Esophagus (tissue), 2 donors: ENCODE measurements around the gene NRG2. TPM values are rescaled to one million over a fixed set of nuclear protein-coding genes. Genes with fewer than 3 reads are reported as not detected.

ENCODE experiments used
- H3K27ac ChIP-seq, 2 donors: one replicate each; pipeline ENCODE4 v1.5.1; 2013; ENCODE audit warnings: low read depth in 2 of 2, mild to moderate bottlenecking in 2 of 2, inconsistent platforms in 1 of 2, low read length in 1 of 2, moderate library complexity in 1 of 2
- H3K27me3 ChIP-seq, 2 donors: one replicate each; pipeline ENCODE4 v1.6.1; 2013; ENCODE audit warnings: low read length in 2 of 2, control low read depth in 1 of 2, mild to moderate bottlenecking in 1 of 2; ENCODE audit not compliant: insufficient read depth in 2 of 2, control insufficient read depth in 1 of 2
- H3K36me3 ChIP-seq, 2 donors: one replicate each; pipeline ENCODE4 v1.6.1; 2013; ENCODE audit warnings: low read length in 1 of 2; ENCODE audit not compliant: control insufficient read depth in 2 of 2, insufficient read depth in 2 of 2
- H3K4me1 ChIP-seq, 2 donors: one replicate each; pipeline ENCODE4 v1.6.1; 2013; ENCODE audit warnings: low read length in 1 of 2; ENCODE audit not compliant: control insufficient read depth in 2 of 2, insufficient read depth in 2 of 2
- H3K4me3 ChIP-seq, 2 donors: one replicate each; pipeline ENCODE4 v1.5.1; 2013; ENCODE audit warnings: low read length in 2 of 2, mild to moderate bottlenecking in 2 of 2, low read depth in 1 of 2, moderate library complexity in 1 of 2
- H3K9me3 ChIP-seq, 2 donors: one replicate each; pipeline ENCODE4 v1.6.1; 2013; ENCODE audit warnings: mild to moderate bottlenecking in 2 of 2, low read depth in 1 of 2, low read length in 1 of 2, moderate library complexity in 1 of 2; ENCODE audit not compliant: control insufficient read depth in 2 of 2, insufficient read depth in 1 of 2
- WGBS, 2 donors: extraction: QIAGEN DNeasy Blood & Tissue Kit; methylation state at CpG; one replicate each; pipeline ENCODE4 v1.1.7; 2013; 5-methylcytosine and 5-hydroxymethylcytosine counted together
- polyA plus RNA-seq, 2 donors: library from polyadenylated mRNA; stranded (reverse); fragments of 200-250 nt; gene quantifications; one replicate each; pipeline ENCODE4 v1.2.3, GENCODE V29; 2013
- donor health status: healthy with polysubstance abuse.
- donor health status: Bipolar disorder and iron deficiency.

NRG2 gene
- polyA plus RNA-seq, 2 donors = 1.7 to 1.8 TPM

DNA sequence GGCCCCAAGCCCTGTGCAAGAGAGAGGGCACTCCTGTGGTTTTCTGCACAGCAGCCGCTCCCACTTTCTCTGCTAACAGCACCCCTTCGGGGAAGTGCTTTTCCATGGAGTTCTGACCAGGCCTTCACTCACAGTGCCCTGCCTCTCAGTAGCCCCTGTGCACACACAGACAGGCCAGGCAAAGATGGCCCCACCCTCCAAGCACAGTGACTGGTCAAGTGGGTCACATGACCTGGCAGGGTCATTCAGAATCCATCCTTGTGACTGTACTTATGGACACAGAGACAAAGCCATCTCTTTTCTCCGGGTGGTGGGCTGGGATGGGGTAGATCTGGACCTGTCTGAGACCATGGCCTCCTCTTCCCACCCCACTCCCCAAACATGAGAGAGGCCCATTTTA is 165.0 kb downstream of the NRG2 start:
- H3K27ac ChIP-seq = no peak overlapping the region
- H3K36me3 ChIP-seq = no peaks in the 10 kb centered on the region
- WGBS, 2 donors = 96 to 97% methylated on average over 3 of the region's 3 CpGs
- no peaks in the 10 kb centered on the region for H3K9me3 ChIP-seq
- H3K27me3 ChIP-seq = no peaks in the 10 kb centered on the region
- H3K4me1 ChIP-seq = peaks cover 0 to 7% of the 10 kb centered on the region in 2 donors
- no peak overlapping the region for H3K4me3 ChIP-seq

DNA sequence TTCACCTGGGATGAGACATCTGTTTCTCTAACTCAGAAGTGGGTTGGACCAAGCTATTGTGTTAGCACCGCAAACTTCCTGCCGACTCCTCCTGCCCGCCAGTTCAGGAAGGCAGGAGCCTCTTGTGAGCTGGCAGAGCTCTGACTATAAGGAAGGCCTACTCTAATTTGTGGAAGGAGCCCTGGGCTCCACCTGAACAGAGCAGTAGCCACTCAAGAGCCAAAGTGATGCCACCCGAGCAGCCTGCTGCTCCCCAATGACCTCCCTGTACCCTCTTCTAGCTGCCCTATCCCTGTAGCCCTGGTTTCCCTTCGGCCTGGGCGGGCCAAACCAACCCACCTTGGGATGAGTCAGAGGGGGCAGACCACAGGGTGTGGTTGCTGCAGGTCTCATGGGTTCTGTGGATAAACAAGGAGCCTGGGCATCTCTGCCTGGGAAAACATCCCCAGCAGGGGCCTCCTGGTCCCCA is 165.9 kb downstream of the NRG2 start:
- no peaks in the 10 kb centered on the region for H3K27me3 ChIP-seq
- peaks cover 0 to 7% of the 10 kb centered on the region in 2 donors for H3K4me1 ChIP-seq
- 69 to 81% methylated on average over 6 of the region's 6 CpGs for WGBS, 2 donors
- H3K27ac ChIP-seq = no peak overlapping the region
- H3K4me3 ChIP-seq = no peak overlapping the region
- no peaks in the 10 kb centered on the region for H3K9me3 ChIP-seq
- no peaks in the 10 kb centered on the region for H3K36me3 ChIP-seq

- H3K9me3 ChIP-seq = no peaks in the 10 kb centered on the region
- no peaks in the 10 kb centered on the region for H3K27me3 ChIP-seq
- 73 to 83% methylated on average over 2 of the region's 2 CpGs for WGBS, 2 donors
- no peak overlapping the region for H3K4me3 ChIP-seq
- no peak overlapping the region for H3K27ac ChIP-seq
- peaks cover 0 to 9% of the 10 kb centered on the region in 2 donors for H3K4me1 ChIP-seq
- no peaks in the 10 kb centered on the region for H3K36me3 ChIP-seq
These were observed 167.1 kb downstream of the NRG2 start for GRCh38 chr5:139875957-139876356.

GRCh38 chr5:139872851-139873794 is 170.0 kb downstream of the NRG2 start:
- no peak overlapping the region for H3K27ac ChIP-seq
- H3K9me3 ChIP-seq = no peaks in the 10 kb centered on the region
- H3K4me1 ChIP-seq = peaks cover 0 to 5% of the 10 kb centered on the region in 2 donors
- no peaks in the 10 kb centered on the region for H3K27me3 ChIP-seq
- WGBS, 2 donors = 70% methylated on average over 16 of the region's 16 CpGs
- H3K4me3 ChIP-seq = no peak overlapping the region
- no peaks in the 10 kb centered on the region for H3K36me3 ChIP-seq

DNA sequence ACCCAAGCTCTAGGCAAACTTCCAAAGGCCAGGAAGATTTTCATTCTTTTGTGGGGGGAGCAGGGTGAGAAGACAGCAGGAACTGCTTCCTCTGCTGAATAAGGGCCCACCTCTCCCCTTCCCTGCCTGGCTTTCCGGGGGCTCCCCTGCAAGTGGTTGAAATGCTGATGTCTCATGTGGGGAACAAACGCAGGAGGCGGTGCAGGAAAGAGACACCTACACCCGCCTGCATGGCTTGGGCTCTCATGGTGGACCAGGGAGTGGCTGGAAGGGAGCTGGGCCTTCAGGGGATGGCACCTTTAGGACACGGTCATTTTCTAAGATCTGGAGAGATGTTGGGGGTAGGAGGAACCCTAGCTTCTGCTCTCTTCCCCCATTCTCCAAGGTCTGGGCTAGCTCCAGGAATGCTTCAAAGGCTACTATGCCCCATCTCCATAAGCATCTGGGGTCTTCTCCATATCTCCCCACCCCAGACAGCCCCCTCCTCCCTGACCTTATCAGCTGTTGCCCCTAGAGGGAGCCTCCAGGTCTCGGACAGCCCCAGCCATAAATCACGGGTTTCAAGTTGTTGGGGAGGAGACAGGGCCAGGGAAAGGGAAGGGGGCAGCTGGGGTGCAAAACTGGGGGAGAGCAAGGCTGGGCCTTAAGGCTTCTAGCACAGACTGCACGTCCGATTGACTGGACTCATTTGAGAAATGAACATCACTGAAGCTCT is 170.9 kb downstream of the NRG2 start:
- no peaks in the 10 kb centered on the region for H3K36me3 ChIP-seq
- WGBS, 2 donors = 85% methylated on average over 9 of the region's 9 CpGs
- peaks cover 0 to 5% of the 10 kb centered on the region in 2 donors for H3K4me1 ChIP-seq
- H3K9me3 ChIP-seq = no peaks in the 10 kb centered on the region
- H3K27ac ChIP-seq = no peak overlapping the region
- no peak overlapping the region for H3K4me3 ChIP-seq
- H3K27me3 ChIP-seq = no peaks in the 10 kb centered on the region

DNA sequence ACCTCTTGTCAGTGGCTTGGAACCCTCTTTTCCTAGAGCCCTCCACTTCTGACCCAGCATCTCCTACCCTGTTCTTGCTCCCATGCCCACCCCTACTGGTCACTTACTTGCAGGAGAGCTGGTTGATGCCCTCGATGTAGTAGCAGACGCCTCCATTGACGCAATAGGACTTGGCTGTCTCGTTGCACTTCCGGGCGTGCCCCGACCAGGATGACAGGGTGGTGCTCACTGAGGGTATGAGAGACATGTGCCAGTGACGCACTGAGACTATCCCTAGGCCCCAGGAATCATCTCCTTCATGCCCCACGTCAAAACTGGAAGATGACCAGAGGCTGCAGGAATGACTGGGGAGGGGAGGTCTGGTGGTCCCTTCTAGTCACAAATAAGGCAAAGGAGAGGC is 171.5 kb downstream of the NRG2 start:
- Histone ChIP-seq H3K4me1 (peaks cover 0 to 5% of the 10 kb centered on the region in 2 donors), H3K27me3 (no peaks in the 10 kb centered on the region), H3K4me3 (no peak overlapping the region), H3K9me3 (no peaks in the 10 kb centered on the region), H3K36me3 (no peaks in the 10 kb centered on the region), H3K27ac (no peak overlapping the region)
- WGBS, 2 donors = 67 to 73% methylated on average over 9 of the region's 9 CpGs

DNA sequence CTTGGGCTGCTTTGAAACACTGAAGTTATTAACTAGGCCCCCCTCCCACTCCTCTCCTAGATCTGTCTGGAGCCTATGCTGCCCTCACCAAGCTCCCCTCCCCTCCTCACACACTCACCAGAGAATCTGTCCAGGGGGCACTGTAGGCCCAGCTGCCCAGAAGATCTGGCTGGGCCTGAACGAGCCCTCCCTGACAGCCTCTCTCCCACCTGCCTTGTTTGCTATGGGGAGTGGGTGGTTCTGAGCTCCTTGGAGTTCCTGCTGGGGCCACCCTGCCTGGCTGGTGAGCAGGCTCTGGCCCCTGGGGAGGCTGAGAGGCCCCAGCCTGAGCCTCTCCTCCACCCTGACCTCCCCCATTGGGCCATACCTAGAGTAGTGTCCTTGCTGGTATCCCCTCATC is 172.4 kb downstream of the NRG2 start:
- H3K9me3 ChIP-seq = no peaks in the 10 kb centered on the region
- no peaks in the 10 kb centered on the region for H3K27me3 ChIP-seq
- H3K36me3 ChIP-seq = no peaks in the 10 kb centered on the region
- H3K4me3 ChIP-seq = no peak overlapping the region
- H3K27ac ChIP-seq = no peak overlapping the region
- H3K4me1 ChIP-seq = peaks cover 0 to 5% of the 10 kb centered on the region in 2 donors
- 85 to 100% methylated on average over 1 of the region's 1 CpG for WGBS, 2 donors

DNA sequence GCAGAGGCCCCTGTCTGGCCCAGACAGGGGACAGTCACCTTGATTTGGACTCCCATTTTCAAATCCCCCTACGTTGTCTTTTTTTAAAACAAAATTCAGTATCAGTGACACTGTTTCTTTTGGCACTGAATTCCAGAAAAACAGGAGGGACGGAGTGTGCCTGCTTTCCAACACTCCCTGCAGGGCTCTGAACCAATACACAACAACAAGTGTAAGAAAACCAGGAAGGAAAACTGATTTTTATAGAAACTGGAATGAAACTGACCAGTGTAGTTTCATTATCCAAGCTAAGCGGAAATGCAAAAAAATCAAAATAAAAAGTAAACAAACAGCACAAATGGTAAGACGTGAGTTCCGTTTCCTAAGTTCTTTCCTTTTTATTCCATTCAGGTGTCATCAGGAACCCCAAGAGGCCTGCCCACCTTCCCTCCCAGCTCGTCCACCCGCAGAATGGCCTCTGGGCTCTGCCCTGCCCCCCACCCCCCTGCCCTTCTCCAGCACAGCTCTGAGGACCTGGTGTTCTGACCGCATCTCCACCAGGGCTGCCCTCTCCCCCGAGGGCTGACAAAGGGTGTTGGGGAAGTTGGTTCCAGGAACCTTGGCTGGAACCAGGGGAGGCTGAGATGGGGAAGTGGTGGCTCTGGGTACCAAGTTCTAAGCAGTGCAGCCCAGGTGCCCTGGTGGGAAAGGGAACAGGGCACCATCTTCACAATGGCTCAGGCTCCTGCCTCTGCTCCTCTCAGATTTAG is 173.9 kb downstream of the NRG2 start:
- WGBS, 2 donors = 60 to 68% methylated on average over 9 of the region's 9 CpGs
- Histone ChIP-seq H3K4me3 (no peak overlapping the region), H3K9me3 (no peaks in the 10 kb centered on the region), H3K27ac (no peak overlapping the region), H3K27me3 (no peaks in the 10 kb centered on the region), H3K4me1 (peaks cover 0 to 5% of the 10 kb centered on the region in 2 donors), H3K36me3 (no peaks in the 10 kb centered on the region)

DNA sequence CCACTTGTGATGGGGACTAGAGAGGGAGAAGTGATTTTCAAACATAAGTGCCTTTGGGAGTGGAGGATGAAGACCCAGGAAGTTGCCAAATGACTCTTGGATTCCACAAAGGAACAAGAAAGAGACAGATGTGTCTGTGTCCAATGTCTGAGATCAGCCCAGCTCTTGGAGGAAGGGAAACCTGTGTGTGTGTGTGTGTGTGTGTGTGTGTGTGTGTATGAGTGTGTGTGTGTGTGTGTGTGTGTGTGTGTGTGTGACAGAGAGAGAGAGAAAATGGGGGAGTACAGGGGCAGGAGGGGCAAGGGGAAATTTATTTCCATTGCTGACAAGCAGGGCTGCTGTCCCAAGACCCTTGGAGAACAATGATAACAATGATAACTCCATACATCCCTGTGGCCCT is 175.5 kb downstream of the NRG2 start:
- Histone ChIP-seq H3K4me3 (no peak overlapping the region), H3K9me3 (no peaks in the 10 kb centered on the region), H3K27me3 (no peaks in the 10 kb centered on the region), H3K27ac (no peak overlapping the region), H3K36me3 (no peaks in the 10 kb centered on the region), H3K4me1 (peaks cover 0 to 8% of the 10 kb centered on the region in 2 donors)
